Left lung (tissue), 10 donors: ENCODE results near the gene NUTM2G. TPM values are rescaled to one million over a fixed set of nuclear protein-coding genes. Genes with fewer than 3 reads are reported as not detected.
"Not testable (repeated sequence)": the region's sequence is repeated elsewhere in the genome, so short reads cannot be mapped to it uniquely, and the experiment has no call there.

ENCODE experiments used
- ATAC-seq: fragments of 200-7000 bp; cut with Tn5 transposase; one replicate; pipeline ENCODE4 v1.9.1; 2020; ENCODE audit warnings: moderate library complexity
- DNase-seq, 4 donors: peaks; one replicate each; pipeline ENCODE4 v3.0.0-alpha.2; 2013 to 2020
- H3K27ac ChIP-seq, 2 donors: fragments of 200-600 bp; sonication (generic) in 1 of 2; one replicate each; pipeline versions ENCODE4 v1.5.0 to v1.8.0; 2020 to 2021
- H3K27me3 ChIP-seq, 2 donors: fragments of 200-600 bp; sonication (generic) in 1 of 2; one replicate each; pipeline versions ENCODE4 v1.5.0 to v1.8.0; 2020 to 2021
- H3K36me3 ChIP-seq, 2 donors: fragments of 200-600 bp; sonication (generic) in 1 of 2; one replicate each; pipeline versions ENCODE4 v1.5.0 to v1.8.0; 2020 to 2021
- H3K4me1 ChIP-seq, 2 donors: fragments of 200-600 bp; one replicate each; pipeline ENCODE4 v1.8.0; 2021
- H3K4me3 ChIP-seq, 2 donors: fragments of 200-600 bp; sonication (generic) in 1 of 2; one replicate each; pipeline versions ENCODE4 v1.5.0 to v1.8.0; 2020 to 2021; ENCODE audit warnings: mild to moderate bottlenecking in 1 of 2
- H3K9me3 ChIP-seq, 2 donors: fragments of 200-600 bp; sonication (generic) in 1 of 2; one replicate each; pipeline versions ENCODE4 v1.5.0 to v1.8.0; 2020 to 2021
- CTCF ChIP-seq, 2 donors: fragments of 200-600 bp; sonication (generic) in 1 of 2; IDR thresholded peaks; one replicate each; pipeline versions ENCODE4 v1.5.0 to v1.8.0; 2021; ENCODE audit warnings: antibody characterized with exemption in 2 of 2
- intact Hi-C, 2 donors: fragments of 100-400 bp; cut with DNase I; formaldehyde crosslinking; loops; one replicate each; pipeline versions ENCODE4 v1.11.2 to v1.14.2; 2022
- polyA plus RNA-seq, 6 donors: library from polyadenylated mRNA; unstranded; fragments of 120-200 nt; gene quantifications; one replicate each; pipeline ENCODE4 v1.2.1, GENCODE V29; 2013; ENCODE audit not compliant: insufficient read length in 6 of 6
- total RNA-seq, 2 donors: library from RNA; stranded (reverse); fragmentation: NEBNext Ultra II Directional; extraction: Animal tissue kit (Norgen Biotek cat#: 25700); gene quantifications; one replicate each; pipeline ENCODE4 v1.2.1, GENCODE V29; 2021
- donor health status: DM: no; HTN: yes; CAD: no.
- donor health status: DM: no; HTN: no; CAD: no.

NUTM2G gene
- total and polyA plus RNA-seq, 8 donors: 0.82 to 1.7 (median 1.0) TPM; not detected in 2

- intact Hi-C loops: no loop called here
- Histone ChIP-seq H3K27me3 (no peaks in the 10 kb centered on the region), H3K4me1 (no peaks in the 10 kb centered on the region), H3K27ac (no peak overlapping the region), H3K4me3 (no peak overlapping the region), H3K36me3 (peaks cover 0 to 23% of the 10 kb centered on the region in 2 donors), H3K9me3 (no peaks in the 10 kb centered on the region)
- ATAC-seq (no peak), DNase-seq (no peak)
- no peak for TF ChIP-seq CTCF (IDR thresholded peaks at IDR 0.05)
Measured at GRCh38 chr9:96892131-96892530, 36.5 kb upstream of the NUTM2G start.

- H3K9me3 ChIP-seq, intact Hi-C loops, H3K27ac ChIP-seq, DNase-seq, H3K27me3 ChIP-seq, ATAC-seq, H3K4me3 ChIP-seq, H3K4me1 ChIP-seq: not testable (repeated sequence)
- H3K36me3 ChIP-seq: peaks cover 0 to 19% of the 10 kb centered on the region in 2 donors
Measured at GRCh38 chr9:96900010-96900409, 28.6 kb upstream of the NUTM2G start.

- H3K4me1 ChIP-seq, ATAC-seq, H3K9me3 ChIP-seq, DNase-seq, H3K36me3 ChIP-seq, intact Hi-C loops, H3K4me3 ChIP-seq, H3K27me3 ChIP-seq, H3K27ac ChIP-seq: not testable (repeated sequence)
Measured at GRCh38 chr9:96904947-96905722, 23.5 kb upstream of the NUTM2G start.

- H3K9me3 ChIP-seq, H3K27me3 ChIP-seq, intact Hi-C loops, H3K36me3 ChIP-seq, H3K4me1 ChIP-seq, DNase-seq, ATAC-seq, H3K27ac ChIP-seq, H3K4me3 ChIP-seq: not testable (repeated sequence)
Measured at GRCh38 chr9:96908479-96908878, 20.2 kb upstream of the NUTM2G start.

- H3K36me3 ChIP-seq, H3K9me3 ChIP-seq, ATAC-seq, H3K4me3 ChIP-seq, H3K4me1 ChIP-seq, H3K27me3 ChIP-seq, intact Hi-C loops, H3K27ac ChIP-seq, DNase-seq: not testable (repeated sequence)
Measured at GRCh38 chr9:96915539-96915938, 13.1 kb upstream of the NUTM2G start.

GRCh38 chr9:96916531-96916930, 12.1 kb upstream of the NUTM2G start:
- H3K27me3 ChIP-seq, H3K4me3 ChIP-seq, DNase-seq, H3K36me3 ChIP-seq, ATAC-seq, intact Hi-C loops, H3K27ac ChIP-seq, H3K9me3 ChIP-seq, H3K4me1 ChIP-seq: not testable (repeated sequence)

- H3K4me3 ChIP-seq, intact Hi-C loops, H3K4me1 ChIP-seq, H3K27ac ChIP-seq, H3K36me3 ChIP-seq, ATAC-seq, H3K27me3 ChIP-seq, H3K9me3 ChIP-seq, DNase-seq: not testable (repeated sequence)
Measured at GRCh38 chr9:96918550-96918949, 10.1 kb upstream of the NUTM2G start.

- H3K27me3 ChIP-seq, DNase-seq, H3K9me3 ChIP-seq, H3K36me3 ChIP-seq, intact Hi-C loops, H3K4me3 ChIP-seq, H3K27ac ChIP-seq, H3K4me1 ChIP-seq, ATAC-seq: not testable (repeated sequence)
Measured at GRCh38 chr9:96920803-96921202, 7.8 kb upstream of the NUTM2G start.

- H3K4me1 ChIP-seq, H3K4me3 ChIP-seq, intact Hi-C loops, H3K9me3 ChIP-seq, H3K36me3 ChIP-seq, ATAC-seq, DNase-seq, H3K27ac ChIP-seq, H3K27me3 ChIP-seq: not testable (repeated sequence)
Measured at GRCh38 chr9:96925587-96925986, 3.1 kb upstream of the NUTM2G start.

- intact Hi-C loops, ATAC-seq: not testable (repeated sequence)
Measured at GRCh38 chr9:96931665-96932064, 3.0 kb downstream of the NUTM2G start.

GRCh38 chr9:96934097-96934496, 5.5 kb downstream of the NUTM2G start:
- H3K36me3 ChIP-seq, H3K4me1 ChIP-seq, H3K9me3 ChIP-seq, ATAC-seq, H3K27ac ChIP-seq, DNase-seq, H3K4me3 ChIP-seq, H3K27me3 ChIP-seq, intact Hi-C loops: not testable (repeated sequence)

More at GRCh38 chr9:96931665-96932064, 3.0 kb downstream of the NUTM2G start:
- H3K4me1 ChIP-seq, H3K4me3 ChIP-seq, H3K9me3 ChIP-seq, DNase-seq, H3K27ac ChIP-seq, H3K27me3 ChIP-seq, H3K36me3 ChIP-seq: not testable (repeated sequence)

GRCh38 chr9:96934706-96935105, 6.1 kb downstream of the NUTM2G start:
- DNase-seq, H3K27ac ChIP-seq, H3K4me3 ChIP-seq, H3K36me3 ChIP-seq, H3K27me3 ChIP-seq, H3K9me3 ChIP-seq, ATAC-seq, H3K4me1 ChIP-seq, intact Hi-C loops: not testable (repeated sequence)

GRCh38 chr9:96935401-96935800, 6.8 kb downstream of the NUTM2G start:
- H3K9me3 ChIP-seq, DNase-seq, H3K27ac ChIP-seq, H3K36me3 ChIP-seq, H3K4me3 ChIP-seq, H3K27me3 ChIP-seq, intact Hi-C loops, ATAC-seq, H3K4me1 ChIP-seq: not testable (repeated sequence)
